Activated CD8-positive, alpha-beta T cell treated with anti-CD3 and anti-CD28 coated beads for 36 hours (primary cell): ENCODE data around the gene MED29. TPM values are rescaled to one million over a fixed set of nuclear protein-coding genes. Genes with fewer than 3 reads are reported as not detected.

Experiments
- ATAC-seq: fragments of 200-7000 bp; cut with Tn5 transposase; one replicate; pipeline ENCODE4 v1.10.0; 2021; ENCODE audit warnings: mild to moderate bottlenecking, moderate library complexity
- CTCF ChIA-PET: fragments of 350-600 bp; sonication (Branson Sonifier 250); formaldehyde crosslinking; loops from one replicate; lab custom pipeline; 2021; ENCODE audit warnings: antibody characterized with exemption; lab: Charles Lee
- POLR2A ChIA-PET: fragments of 350-600 bp; sonication (Branson Sonifier 250); formaldehyde crosslinking; loops from one replicate; lab custom pipeline; 2021; ENCODE audit warnings: antibody characterized with exemption; lab: Charles Lee
- DNase-seq: peaks from one replicate; pipeline ENCODE4 v3.0.0-alpha.2; 2020
- H3K27ac Mint-ChIP-seq: one replicate; pipeline ENCODE4 v1.8.0; 2021; ENCODE audit warnings: mild to moderate bottlenecking, mixed read lengths
- H3K27me3 Mint-ChIP-seq: one replicate; pipeline ENCODE4 v1.8.0; 2021; ENCODE audit warnings: mixed read lengths
- H3K36me3 Mint-ChIP-seq: one replicate; pipeline ENCODE4 v1.8.0; 2021; ENCODE audit warnings: low read depth, mixed read lengths
- H3K4me1 Mint-ChIP-seq: one replicate; pipeline ENCODE4 v1.8.0; 2021; ENCODE audit warnings: low read depth, mixed read lengths
- H3K4me3 Mint-ChIP-seq: one replicate; pipeline ENCODE4 v1.8.0; 2021; ENCODE audit warnings: mild to moderate bottlenecking, moderate library complexity, mixed read lengths
- H3K9me3 Mint-ChIP-seq: one replicate; pipeline ENCODE4 v1.8.0; 2021; ENCODE audit warnings: mixed read lengths
- intact Hi-C: fragments of 100-400 bp; cut with micrococcal nuclease; formaldehyde crosslinking; loops from one replicate; pipeline ENCODE4 v1.10.0; 2022
- total RNA-seq, 2 experiments: library from RNA; stranded (reverse); gene quantifications; one replicate each; pipeline ENCODE4 v1.2.3, GENCODE V29; 2021
- TF ChIP-seq, protein P1 (sequence below): fragments of 200-600 bp; IDR thresholded peaks from one replicate; pipeline ENCODE4 v1.8.0; 2022; ENCODE audit warnings: antibody characterized with exemption, mild to moderate bottlenecking

The MED29 gene
- total RNA-seq, 2 experiments from 2014 or later = 19.5 to 19.8 TPM

DNA sequence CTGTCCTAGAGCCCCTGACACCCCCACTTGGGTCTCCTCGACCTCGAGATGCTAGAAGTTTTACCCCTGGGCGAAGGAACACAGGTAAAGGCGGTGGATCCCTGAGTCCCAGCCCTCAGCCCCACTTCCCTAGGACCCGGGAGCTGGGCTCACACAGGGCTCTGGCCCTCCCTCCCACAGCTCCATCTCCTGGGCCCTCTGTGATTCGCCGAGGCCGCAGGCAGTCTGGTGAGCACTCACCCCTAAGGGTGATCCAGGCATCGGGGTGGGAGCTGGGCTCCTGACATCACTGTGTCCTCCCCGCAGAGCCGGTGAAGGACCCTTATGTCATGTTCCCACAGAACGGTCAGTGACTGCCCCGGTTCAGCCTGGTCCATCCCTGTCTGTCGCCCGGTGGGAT, 29.6 kb downstream of the MED29 start:
- ATAC-seq = no peak
- no peaks in the 10 kb centered on the region for H3K9me3 Mint-ChIP-seq
- H3K4me3 Mint-ChIP-seq = no peak overlapping the region
- ChIA-PET CTCF (interaction anchor here (0.6 to 1.5 kb wide), 6 partner anchors 9 to 54 kb away, joined by 3 to 7 read pairs (median 4); partner anchors contain the start of genes PLEKHG2 and RPS16), POLR2A (interaction anchor here (6.4 to 8.7 kb wide), 2 partner anchors 11 to 15 kb away, joined by 30 to 66 read pairs; partner anchors contain the start of gene RPS16)
- H3K36me3 Mint-ChIP-seq = peaks cover 6% of the 10 kb centered on the region
- H3K27ac Mint-ChIP-seq = no peak overlapping the region
- H3K27me3 Mint-ChIP-seq = no peaks in the 10 kb centered on the region
- intact Hi-C loops = no loop called here
- TF ChIP-seq, protein P1, sequence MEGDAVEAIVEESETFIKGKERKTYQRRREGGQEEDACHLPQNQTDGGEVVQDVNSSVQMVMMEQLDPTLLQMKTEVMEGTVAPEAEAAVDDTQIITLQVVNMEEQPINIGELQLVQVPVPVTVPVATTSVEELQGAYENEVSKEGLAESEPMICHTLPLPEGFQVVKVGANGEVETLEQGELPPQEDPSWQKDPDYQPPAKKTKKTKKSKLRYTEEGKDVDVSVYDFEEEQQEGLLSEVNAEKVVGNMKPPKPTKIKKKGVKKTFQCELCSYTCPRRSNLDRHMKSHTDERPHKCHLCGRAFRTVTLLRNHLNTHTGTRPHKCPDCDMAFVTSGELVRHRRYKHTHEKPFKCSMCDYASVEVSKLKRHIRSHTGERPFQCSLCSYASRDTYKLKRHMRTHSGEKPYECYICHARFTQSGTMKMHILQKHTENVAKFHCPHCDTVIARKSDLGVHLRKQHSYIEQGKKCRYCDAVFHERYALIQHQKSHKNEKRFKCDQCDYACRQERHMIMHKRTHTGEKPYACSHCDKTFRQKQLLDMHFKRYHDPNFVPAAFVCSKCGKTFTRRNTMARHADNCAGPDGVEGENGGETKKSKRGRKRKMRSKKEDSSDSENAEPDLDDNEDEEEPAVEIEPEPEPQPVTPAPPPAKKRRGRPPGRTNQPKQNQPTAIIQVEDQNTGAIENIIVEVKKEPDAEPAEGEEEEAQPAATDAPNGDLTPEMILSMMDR = no peak
- DNase-seq = no peak
- no peaks in the 10 kb centered on the region for H3K4me1 Mint-ChIP-seq

DNA sequence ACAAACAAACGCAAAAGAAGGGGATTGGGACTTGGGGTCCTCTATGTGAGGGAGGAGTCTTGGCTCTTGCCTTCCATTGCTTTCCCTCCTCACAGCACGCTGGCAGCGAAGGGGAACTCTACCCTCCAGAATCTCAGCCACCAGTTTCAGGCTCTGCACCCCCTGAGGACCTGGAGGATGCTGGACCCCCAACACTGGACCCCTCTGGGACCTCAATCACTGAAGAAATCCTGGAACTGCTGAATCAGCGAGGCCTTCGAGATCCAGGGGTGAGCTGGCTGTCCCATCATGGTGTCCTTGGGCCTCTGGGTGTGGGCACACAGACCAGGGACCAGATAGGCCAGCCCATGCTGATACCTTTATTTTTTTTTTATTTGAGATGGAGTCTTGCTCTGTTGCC, 30.8 kb downstream of the MED29 start:
- ChIA-PET CTCF (interaction anchor here (1.0 to 1.5 kb wide), 3 partner anchors 19 to 52 kb away, joined by 3 to 4 read pairs (median 4); no protein-coding TSS in a partner anchor), POLR2A (interaction anchor here (1.0 to 8.7 kb wide), 3 partner anchors 10 to 23 kb away, joined by 3 to 66 read pairs (median 30); partner anchors contain the start of genes RPS16 and SUPT5H)
- Mint-ChIP-seq H3K36me3 (peaks cover 6% of the 10 kb centered on the region), H3K27me3 (no peaks in the 10 kb centered on the region), H3K27ac (no peak overlapping the region), H3K4me3 (no peak overlapping the region), H3K9me3 (no peaks in the 10 kb centered on the region), H3K4me1 (no peaks in the 10 kb centered on the region)
- ATAC-seq (no peak), DNase-seq (no peak)
- intact Hi-C loops = no loop called here
- TF ChIP-seq, protein P1 = no peak

DNA sequence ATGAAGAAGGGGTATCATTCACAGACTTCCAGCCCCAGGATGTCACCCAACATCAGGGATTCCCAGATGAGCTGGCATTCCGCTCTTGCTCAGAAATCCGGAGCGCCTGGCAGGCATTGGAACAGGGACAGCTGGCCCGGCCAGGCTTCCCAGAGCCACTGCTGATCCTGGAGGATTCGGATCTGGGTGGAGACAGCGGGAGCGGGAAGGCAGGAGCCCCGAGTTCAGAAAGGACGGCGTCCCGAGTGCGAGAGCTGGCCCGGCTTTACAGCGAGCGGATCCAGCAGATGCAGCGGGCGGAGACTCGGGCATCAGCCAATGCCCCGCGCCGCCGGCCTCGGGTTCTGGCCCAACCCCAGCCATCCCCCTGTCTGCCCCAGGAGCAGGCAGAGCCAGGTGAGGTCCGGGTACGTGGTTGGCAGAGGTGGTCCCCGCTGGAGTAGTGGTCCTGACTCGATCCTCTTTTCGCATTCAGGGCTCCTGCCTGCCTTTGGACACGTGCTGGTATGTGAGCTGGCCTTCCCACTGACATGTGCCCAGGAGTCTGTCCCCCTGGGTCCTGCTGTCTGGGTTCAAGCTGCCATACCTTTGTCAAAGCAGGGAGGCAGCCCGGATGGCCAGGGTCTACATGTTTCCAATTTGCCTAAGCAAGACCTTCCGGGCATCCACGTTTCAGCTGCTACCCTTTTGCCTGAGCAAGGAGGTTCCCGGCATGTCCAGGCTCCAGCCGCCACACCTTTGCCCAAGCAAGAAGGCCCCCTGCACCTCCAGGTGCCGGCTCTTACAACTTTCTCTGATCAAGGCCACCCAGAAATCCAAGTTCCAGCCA, 32.3 kb downstream of the MED29 start:
- Mint-ChIP-seq H3K27me3 (no peaks in the 10 kb centered on the region), H3K9me3 (no peaks in the 10 kb centered on the region)

DNA sequence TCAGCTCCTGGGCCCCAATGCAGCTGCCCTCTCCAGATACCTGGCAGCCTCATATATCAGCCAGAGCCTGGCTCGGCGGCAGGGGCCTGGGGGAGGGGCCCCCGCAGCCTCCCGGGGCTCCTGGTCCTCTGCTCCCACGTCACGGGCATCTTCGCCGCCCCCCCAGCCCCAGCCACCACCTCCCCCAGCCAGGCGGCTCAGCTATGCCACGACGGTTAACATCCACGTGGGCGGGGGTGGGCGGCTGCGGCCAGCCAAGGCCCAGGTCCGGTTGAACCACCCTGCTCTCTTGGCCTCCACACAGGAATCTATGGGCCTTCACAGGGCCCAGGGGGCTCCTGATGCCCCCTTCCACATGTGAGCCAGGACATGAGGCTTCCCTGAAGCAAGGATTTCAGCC, 33.8 kb downstream of the MED29 start:
- POLR2A ChIA-PET = interaction anchor here (3.1 to 6.4 kb wide), 2 partner anchors 8 to 11 kb away, joined by 25 to 30 read pairs; partner anchors contain the start of gene RPS16
- no peaks in the 10 kb centered on the region for H3K27me3 Mint-ChIP-seq
- H3K4me3 Mint-ChIP-seq = no peak overlapping the region
- DNase-seq (no peak), ATAC-seq (no peak)
- H3K9me3 Mint-ChIP-seq = no peaks in the 10 kb centered on the region
- intact Hi-C loops = no loop called here
- no peaks in the 10 kb centered on the region for H3K4me1 Mint-ChIP-seq
- H3K27ac Mint-ChIP-seq = no peak overlapping the region
- peaks cover 2% of the 10 kb centered on the region for H3K36me3 Mint-ChIP-seq
- CTCF ChIA-PET = no interaction called here
- TF ChIP-seq, protein P1 = no peak

More for the DNA sequence above, 32.3 kb downstream of the MED29 start:
- no peak for ATAC-seq
- CTCF ChIA-PET = interaction anchor here (1.6 kb wide), 1 partner anchor 12 kb away, joined by 6 read pairs; the partner anchor contains the start of gene PLEKHG2
- Mint-ChIP-seq H3K36me3 (peaks cover 4% of the 10 kb centered on the region), H3K27ac (no peak overlapping the region), H3K4me1 (no peaks in the 10 kb centered on the region), H3K4me3 (no peak overlapping the region)
- no peak for DNase-seq
- intact Hi-C loops = no loop called here
- TF ChIP-seq, protein P1 = no peak
- POLR2A ChIA-PET = interaction anchor here (3.1 to 6.4 kb wide), 2 partner anchors 9 to 12 kb away, joined by 25 to 30 read pairs; partner anchors contain the start of gene RPS16
